ENCODE results near the gene ASXL2.
"Not testable (repeated sequence)": the region's sequence is repeated elsewhere in the genome, so short reads cannot be mapped to it uniquely, and the experiment has no call there.

ASXL2 gene

DNA sequence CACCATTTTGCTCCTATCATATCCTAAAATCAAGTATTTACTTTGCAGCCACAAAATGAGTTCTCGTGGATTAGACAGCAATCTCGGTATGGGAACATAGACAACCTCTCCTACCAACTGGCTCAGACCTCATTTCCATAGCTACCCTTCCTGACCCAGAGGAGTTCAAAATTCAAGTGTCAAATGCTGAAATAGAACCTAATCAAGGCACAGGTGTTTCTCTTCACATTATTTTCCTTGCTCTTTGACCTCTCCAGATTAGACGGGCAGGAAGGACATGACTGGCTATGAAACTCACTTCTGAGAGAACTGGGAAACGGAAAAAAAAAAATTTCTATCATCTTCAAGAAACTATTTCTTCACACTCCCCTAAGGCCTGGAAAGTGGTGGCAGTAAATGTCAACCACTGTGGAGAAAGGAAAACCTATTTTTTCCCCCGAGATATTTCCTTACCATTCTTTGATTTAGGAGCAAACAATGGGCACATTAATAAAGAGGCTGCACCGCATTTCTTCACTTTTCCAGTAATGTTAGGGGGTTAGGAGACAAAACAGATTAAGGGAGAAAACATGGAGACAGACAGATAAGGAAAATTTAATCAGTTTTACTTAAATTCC is 141.3 kb downstream of the ASXL2 start:
- no peak for DNase-seq (ENCODE audit: low spot score)

DNA sequence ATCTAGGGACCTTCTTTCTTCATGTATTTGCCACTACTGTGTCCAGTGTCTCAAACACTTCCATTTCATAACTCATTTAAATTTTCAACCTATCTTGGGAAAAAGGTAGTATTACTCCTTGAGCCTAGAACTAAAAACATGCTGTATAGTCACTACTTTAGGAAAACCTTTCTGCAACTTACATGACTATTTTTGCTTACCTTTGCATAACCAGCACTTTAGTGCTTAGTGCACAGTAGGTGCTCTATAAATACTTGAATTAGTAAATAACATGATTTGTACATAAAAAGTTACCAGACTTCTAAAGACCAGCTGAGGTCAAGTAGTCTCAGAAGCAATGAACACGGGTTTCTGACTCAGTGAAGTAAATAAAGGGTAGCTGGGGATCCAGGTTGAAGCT is 142.5 kb downstream of the ASXL2 start:
- DNase-seq (ENCODE audit: low spot score) = no peak

- no peak for DNase-seq (ENCODE audit: low spot score)
Observed at GRCh38 chr2:25728559-25728958, 149.7 kb downstream of the ASXL2 start.

DNA sequence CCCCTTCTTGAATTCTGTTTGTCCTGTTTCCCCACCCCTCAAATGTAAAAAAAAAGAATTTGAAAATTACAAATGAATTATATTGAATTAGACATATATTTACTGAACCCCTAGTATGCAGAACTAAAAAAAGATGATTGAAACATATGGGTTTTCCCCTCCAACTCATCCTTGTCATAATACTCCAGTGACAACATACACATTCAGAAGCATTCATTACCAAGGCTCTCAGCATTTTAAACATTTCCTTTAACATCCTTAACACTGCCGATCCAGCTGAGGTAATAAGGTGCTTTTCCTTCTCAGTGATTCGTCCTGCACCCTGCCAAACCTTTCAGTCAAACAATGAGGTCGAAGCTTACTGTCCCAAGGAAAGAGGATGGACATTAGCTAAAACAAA is 151.8 kb downstream of the ASXL2 start:
- no peak for DNase-seq (ENCODE audit: low spot score)

GRCh38 chr2:25725877-25726276 is 152.4 kb downstream of the ASXL2 start:
- no peak for DNase-seq (ENCODE audit: low spot score)

DNA sequence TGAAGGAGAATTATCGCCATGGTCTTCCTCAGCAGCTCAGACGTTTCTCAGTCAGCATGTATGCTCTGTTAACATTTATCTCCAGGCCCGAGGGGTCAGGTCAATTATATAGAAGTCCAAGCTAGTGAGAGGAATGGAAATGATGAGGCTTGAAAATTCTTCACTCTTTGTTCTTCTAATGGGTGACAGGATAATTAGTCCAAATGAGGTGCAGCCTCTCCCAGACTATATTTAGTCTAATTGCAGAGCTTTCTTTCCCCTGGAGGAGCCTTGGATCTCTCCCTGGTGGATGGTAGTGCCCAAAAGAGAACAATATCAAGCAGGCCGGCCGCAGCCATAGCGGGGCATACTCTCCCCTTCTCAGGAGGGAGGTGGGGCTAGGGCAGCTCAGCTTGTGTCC is 153.5 kb downstream of the ASXL2 start:
- no peak for DNase-seq (ENCODE audit: low spot score)

DNA sequence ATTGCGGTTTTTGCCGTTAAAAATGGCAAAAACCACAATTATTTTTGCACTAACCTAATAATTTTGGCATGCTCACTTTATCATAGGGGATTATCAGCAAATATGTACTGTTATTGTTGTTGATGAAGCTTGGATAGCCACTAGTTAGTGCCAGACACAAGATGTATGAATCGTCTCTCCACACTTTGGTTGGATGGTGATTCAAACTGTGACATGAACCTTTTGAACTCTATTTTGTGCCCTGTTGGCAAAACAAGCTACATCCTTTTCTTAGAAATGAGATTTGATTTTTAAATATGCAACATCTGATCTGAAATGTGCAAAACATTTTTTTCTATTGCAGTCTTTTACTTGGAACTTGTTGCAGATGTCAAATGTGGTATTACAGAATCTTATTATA is 156.1 kb downstream of the ASXL2 start:
- no peak for DNase-seq (ENCODE audit: low spot score)

DNA sequence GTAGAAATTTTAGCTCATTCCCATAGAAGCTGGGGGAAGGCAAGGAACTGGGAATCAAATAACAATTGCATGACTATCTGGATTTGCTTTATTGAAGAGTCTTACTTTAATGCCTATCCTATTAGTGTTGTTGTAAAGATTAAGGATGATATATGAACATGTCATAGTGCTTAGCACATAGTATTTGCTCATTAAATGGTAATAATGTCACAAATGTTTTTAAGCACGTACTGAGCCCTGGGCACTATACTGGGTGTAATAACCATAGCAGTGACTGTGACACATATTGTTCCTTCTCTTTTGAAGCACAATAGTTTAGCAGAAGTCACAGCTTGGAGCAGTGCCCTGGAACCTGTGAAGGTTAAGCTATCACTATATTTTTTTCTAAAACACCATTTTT is 157.7 kb downstream of the ASXL2 start:
- DNase-seq (ENCODE audit: low spot score) = no peak

DNA sequence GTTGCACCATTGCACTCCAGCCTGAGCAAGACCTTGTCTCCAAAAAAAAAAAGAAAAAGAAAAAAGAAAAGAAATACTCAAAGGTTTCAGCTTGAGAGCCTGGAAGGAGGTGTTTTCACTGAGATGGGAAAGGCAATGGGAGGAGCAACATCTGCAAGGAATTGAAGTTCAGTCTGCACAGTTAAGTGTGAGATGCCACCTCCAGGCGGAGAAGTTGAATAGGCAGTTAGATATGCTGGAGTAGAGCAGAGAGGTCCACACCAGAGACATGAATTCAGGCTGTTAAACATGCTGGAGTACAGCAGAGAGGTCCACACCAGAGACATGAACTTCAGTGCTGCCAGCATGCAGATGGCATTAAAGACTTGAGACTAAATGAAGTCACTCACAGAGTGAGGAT is 163.5 kb downstream of the ASXL2 start:
- no peak for DNase-seq (ENCODE audit: low spot score)

- no peak for DNase-seq (ENCODE audit: low spot score)
Observed at GRCh38 chr2:25712455-25712854, 165.8 kb downstream of the ASXL2 start.

- DNase-seq (ENCODE audit: low spot score) = no peak
Observed at GRCh38 chr2:25711675-25712354, 166.5 kb downstream of the ASXL2 start.

DNA sequence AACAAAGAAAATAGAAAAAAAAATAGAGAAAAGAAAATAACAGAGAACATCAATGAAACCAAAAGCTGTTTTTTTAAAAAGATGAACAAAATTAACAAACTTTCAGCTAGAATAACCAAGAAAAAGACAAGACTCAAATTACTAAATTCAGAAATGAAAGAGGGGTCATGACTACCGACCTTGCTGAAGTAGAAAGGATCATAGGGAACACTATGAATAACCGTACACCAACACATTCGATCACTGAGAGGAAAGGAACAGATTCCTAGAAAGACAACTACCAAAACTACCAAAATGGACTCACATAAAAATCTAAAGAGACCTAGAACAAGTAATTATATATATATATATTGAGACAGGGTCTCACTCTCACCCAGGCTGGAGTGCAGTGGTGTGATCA is 167.5 kb downstream of the ASXL2 start:
- no peak for DNase-seq (ENCODE audit: low spot score)

DNA sequence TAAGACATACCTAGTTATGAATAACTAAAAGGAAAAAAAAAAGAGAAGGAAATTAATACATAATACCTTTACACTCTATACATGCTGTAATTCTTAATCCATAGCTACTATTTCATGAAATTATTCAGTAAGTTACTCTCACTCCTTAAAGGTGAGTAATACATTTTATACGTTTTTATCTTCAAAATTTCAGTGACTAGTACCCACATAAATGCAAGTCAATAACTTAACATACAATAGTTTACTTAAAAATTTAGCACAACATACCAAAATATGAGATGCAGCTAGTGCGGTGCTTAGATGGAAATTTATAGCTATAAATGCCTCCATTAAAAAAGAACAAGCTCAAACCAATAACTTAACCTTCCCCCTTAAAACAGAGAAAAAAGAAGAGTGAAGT is 168.9 kb downstream of the ASXL2 start:
- DNase-seq (ENCODE audit: low spot score) = no peak

DNA sequence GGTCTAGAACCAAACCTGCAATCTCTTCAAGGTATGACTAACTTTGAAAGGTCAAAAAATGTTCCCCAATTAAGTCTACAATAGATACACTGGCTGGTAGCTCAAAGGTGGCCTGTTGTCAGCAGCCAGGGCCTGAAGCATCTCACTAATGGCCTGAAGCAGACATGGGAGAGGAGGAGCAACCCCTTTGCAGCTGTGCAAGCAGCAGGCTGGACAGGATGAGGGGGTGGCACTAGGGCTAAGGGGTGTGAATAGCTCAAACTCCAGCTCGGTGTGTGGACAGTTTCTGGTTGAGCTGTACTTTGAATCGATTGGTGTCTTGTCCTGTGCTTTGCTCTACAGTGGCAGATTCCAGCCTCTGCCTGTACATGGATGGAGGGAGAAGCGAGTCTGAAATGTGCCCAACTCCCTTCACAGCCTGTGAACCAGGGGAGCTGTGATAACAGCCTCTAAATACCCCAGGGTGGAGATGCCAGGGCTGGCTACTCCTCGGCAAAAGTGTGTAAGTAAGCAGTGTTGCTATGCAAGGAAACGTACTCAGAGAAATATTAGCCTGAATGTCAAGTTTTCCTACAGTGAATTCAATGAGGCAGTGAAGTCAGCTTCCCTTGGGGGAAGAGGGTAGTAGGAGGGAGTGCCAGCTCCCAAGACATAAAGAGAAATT is 170.2 kb downstream of the ASXL2 start:
- no peak for DNase-seq (ENCODE audit: low spot score)

DNA sequence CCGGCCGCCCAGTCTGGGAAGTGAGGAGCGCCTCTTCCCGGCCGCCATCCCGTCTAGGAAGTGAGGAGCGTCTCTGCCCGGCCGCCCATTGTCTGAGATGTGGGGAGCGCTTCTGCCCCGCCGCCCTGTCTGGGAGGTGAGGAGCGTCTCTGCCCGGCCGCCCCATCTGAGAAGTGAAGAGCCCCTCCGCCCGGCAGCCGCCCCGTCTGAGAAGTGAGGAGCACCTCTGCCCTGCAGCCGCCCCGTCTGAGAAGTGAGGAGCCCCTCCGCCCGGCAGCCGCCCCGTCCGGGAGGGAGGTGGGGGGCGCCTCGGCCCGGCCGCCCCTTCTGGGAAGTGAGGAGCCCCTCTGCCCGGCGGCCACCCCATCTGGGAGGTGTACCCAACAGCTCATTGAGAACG is 172.7 kb downstream of the ASXL2 start:
- DNase-seq (ENCODE audit: low spot score) = not testable (repeated sequence)

DNA sequence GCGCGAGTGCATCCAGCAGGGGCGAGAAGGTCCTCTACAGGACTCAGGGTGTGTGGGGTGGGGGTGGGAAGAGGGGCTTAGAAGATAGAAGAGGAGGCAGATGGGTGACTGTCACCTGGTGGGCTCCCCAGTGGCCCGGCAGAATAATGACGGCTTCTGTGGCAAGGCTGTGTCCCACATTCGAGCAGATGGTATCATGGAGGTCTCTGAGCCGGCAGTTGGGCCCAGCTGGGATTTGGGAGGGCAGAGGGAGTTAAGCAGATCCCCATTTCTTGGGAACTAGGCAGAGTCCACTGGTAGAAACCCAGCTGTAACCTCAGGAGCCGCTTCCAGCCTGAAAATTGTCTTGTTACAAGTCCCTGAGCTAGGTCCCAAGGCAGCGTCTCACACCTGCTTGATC is 176.5 kb downstream of the ASXL2 start:
- no peak for DNase-seq (ENCODE audit: low spot score)

DNA sequence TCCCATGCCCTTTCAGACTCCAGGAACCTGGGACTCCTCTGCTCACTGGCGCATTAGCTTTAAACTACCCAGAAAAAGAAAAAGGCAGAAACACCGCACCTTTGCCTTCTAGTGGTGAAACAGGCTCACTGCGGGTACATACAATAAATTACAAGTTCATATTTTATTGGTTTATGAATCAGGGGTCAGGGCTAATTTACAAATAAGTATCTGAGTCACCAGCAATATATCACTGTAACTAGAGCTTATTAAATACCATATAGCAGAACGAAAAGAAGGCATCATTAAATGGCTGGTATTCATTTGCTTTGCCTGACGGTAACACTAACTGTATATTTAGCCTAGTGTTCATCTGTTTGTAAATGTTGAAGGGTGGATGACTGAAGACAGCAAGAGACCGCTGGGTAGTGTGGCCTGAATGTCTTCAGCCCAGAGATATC is 178.0 kb downstream of the ASXL2 start:
- peak; percentile 54 for DNase-seq (ENCODE audit: low spot score)

- DNase-seq (ENCODE audit: low spot score) = no peak
Observed at GRCh38 chr2:25699216-25699615, 179.1 kb downstream of the ASXL2 start.

DNA sequence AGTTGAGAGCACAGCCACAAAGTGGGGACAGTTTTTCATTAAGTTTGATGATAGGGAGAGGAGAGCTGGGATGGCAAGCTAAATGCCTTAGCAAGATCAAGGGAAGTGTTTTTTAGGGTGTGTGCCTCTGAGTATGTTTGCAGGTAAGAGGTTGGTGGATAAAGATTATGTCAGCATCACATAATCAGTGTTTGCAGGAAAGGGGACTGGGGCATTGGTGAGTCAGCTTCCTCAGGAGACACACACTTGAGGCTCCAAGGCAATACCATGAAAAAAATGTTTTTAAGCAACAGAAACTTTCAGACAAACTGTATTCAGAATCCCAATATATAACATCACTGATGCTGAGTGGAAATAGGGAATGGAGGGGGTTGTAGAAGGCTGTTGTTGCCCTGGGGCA is 179.5 kb downstream of the ASXL2 start:
- no peak for DNase-seq (ENCODE audit: low spot score)

DNA sequence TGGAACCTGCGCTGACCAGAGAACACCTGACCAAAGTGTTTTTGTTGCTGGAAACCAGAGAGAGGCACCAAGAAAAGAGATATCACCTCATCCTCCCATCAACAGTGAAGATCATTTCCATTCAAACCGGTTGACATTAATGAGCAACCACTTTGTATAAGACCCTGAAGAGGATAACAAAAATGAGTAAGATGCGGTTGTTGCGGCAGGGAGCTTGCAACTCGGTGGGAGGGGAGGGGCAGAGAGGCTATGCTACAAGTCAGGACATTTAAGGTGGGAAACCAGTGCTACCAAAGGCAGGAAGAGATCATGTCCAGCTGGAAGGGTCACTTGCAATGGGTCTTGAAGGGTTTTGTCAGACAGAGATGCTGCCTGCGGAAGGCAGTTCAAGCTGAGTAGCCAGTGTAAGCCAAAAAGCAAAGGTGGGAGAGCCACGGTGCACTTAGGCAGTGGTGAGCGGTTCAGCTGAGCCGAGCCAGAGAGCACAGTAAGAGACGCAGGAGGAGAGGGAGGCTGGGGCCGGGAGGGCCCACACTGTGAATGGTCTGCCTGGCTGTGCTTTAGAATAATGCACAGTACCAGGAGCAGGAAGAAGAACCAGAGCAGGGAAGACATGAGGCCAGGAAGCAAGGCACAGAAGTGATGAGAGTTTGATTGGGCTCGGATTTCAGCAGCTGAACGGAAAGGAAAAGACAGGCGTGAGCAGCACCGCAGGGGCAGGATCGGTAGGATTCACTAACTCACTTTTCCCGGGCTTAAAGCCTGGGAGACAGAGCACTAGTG is 180.5 kb downstream of the ASXL2 start:
- DNase-seq (ENCODE audit: low spot score) = no peak

- DNase-seq (ENCODE audit: low spot score) = no peak
Observed at GRCh38 chr2:25692737-25693445, 185.4 kb downstream of the ASXL2 start.

GRCh38 chr2:25692143-25692542 is 186.1 kb downstream of the ASXL2 start:
- no peak for DNase-seq (ENCODE audit: low spot score)

Data from D341Med (cell line).